Peyer's patch (tissue), 4 donors: ENCODE results near the gene CCND1.

Source experiments
- CTCF ChIP-seq, 6 experiments: fragments of 450-650 bp in 4 of 6; fragments of 200-600 bp in 2 of 6; sonication (generic) in 1 of 6; IDR thresholded peaks; one replicate each; pipeline ENCODE4 v1.5.1; 2017 to 2019; ENCODE audit warnings: antibody characterized with exemption in 6 of 6, mild to moderate bottlenecking in 3 of 6, moderate library complexity in 1 of 6
- POLR2A ChIP-seq, 2 donors: fragments of 450-650 bp; IDR thresholded peaks; one replicate each; pipeline ENCODE4 v1.5.1; 2017; ENCODE audit warnings: antibody characterized with exemption in 2 of 2, mild to moderate bottlenecking in 2 of 2, moderate library complexity in 2 of 2

- TF ChIP-seq POLR2A (IDR thresholded peaks at IDR 0.05), result peak; percentile 71 to 74
- TF ChIP-seq CTCF (IDR thresholded peaks at IDR 0.05), result peak in 2 of 6 experiments; percentile 1 to 14
These were observed 34.1 kb downstream of the CCND1 start, which contains the start of gene LTO1 for GRCh38 chr11:69674886-69675714.
